H1 (cell line): ENCODE measurements around the gene CHD1L. TPM values are rescaled to one million over a fixed set of nuclear protein-coding genes. Genes with fewer than 3 reads are reported as not detected.

Experiments
- BACH1 ChIP-seq: IDR thresholded peaks from 2 replicates; pipeline ENCODE4 v1.6.1; 2012; ENCODE audit warnings: low read length, improper control_type of control experiment
- BRCA1 ChIP-seq: IDR thresholded peaks from 2 replicates; pipeline ENCODE4 v1.6.1; 2012; ENCODE audit warnings: low read depth, low read length, improper control_type of control experiment
- CBX8 ChIP-seq: fragments of 300-800, 300-1000 bp; sonication (generic); IDR thresholded peaks from 2 replicates; pipeline ENCODE4 v1.7.1; 2016; ENCODE audit warnings: low read depth, low read length, borderline replicate concordance
- POU5F1 ChIP-seq: IDR thresholded peaks from 2 replicates; pipeline ENCODE4 v1.6.1; 2011; ENCODE audit warnings: low read depth, mild to moderate bottlenecking, low read length, moderate library complexity
- SP4 ChIP-seq: IDR thresholded peaks from 2 replicates; pipeline ENCODE4 v1.6.1; 2012; ENCODE audit warnings: low read length, inconsistent platforms
- TAF1 ChIP-seq: IDR thresholded peaks from 2 replicates; pipeline ENCODE4 v1.6.1; 2011; ENCODE audit warnings: mild to moderate bottlenecking, low read depth, low read length
- TEAD4 ChIP-seq: IDR thresholded peaks from 2 replicates; pipeline ENCODE4 v1.6.1; 2012; ENCODE audit warnings: low read depth, low read length, inconsistent platforms, mixed read lengths
- polyA plus RNA-seq, 7 experiments: library from polyadenylated mRNA; depleted of rRNA in 3 of 7; stranded (reverse) in 5 of 7; unstranded in 2 of 7; fragments of >200 nt in 5 of 7; fragments of 200-250 nt in 2 of 7; gene quantifications; 1 replicate in 5 of 7; 2 replicates in 1 of 7; 4 replicates in 1 of 7; pipeline versions ENCODE4 v1.2.1 to v1.2.3, GENCODE V29; 2011 to 2013; ENCODE audit warnings: missing spikeins in 2 of 7, mixed read lengths in 2 of 7
- total RNA-seq: library from RNA; stranded (reverse); fragmentation: NEBNext Ultra II Directional; extraction: Animal tissue kit (Norgen Biotek cat#: 25700); gene quantifications from 2 replicates; pipeline ENCODE4 v1.2.1, GENCODE V29; 2021
- TF ChIP-seq, protein P1 (sequence below): fragments of 300-600 bp; sonication (generic); IDR thresholded peaks from 2 replicates; pipeline ENCODE4 v1.7.1; 2012; ENCODE audit warnings: low read length, moderate library complexity, mild to moderate bottlenecking, inconsistent platforms; ENCODE audit not compliant: insufficient replicate concordance
- TF ChIP-seq, protein P2 (sequence below): IDR thresholded peaks from 2 replicates; pipeline ENCODE4 v1.6.1; 2012; ENCODE audit warnings: low read length, inconsistent platforms

Gene CHD1L
- total and polyA plus RNA-seq, 2 of the 8 experiments (the other 6 are each of a cell fraction or from before 2014, with no cell fraction given), result 20.2 to 51.2 TPM

DNA sequence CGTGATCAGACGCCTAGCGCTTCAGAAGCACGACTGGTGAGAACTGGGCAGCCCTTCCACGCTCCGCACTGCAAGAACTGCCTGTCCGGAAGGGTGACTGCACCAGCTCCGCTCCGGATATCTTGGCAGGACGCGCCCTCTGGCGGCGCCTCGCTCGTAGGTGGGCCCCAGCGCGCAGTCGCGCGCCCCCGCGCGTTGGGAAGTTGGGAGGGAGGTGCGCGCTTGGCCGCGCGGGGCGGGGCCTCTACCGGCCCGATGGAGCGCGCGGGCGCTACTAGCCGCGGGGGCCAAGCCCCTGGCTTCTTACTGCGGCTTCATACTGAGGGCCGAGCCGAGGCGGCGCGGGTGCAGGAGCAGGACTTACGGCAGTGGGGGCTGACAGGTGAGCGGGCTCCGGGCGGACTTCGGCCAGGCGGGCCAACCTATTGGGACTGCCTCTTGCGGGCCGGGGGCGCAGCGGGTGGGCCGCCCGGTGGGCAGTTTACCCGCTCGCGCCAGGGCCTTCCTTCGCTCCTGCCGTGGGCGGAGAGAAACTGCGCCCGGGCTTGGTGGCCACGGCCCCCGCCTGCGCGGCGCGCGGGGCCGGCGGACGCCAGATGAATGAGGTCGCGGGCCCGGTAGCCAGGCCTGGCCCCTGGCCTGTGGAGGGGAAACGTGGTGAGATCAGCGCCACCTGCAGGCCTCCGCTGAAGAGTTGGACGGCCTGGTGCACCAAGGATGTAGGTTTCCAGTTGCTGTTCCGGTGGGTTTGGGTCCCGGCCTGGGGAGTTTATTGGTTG, at the start of gene CHD1L (continued):
- TF ChIP-seq, protein P1, sequence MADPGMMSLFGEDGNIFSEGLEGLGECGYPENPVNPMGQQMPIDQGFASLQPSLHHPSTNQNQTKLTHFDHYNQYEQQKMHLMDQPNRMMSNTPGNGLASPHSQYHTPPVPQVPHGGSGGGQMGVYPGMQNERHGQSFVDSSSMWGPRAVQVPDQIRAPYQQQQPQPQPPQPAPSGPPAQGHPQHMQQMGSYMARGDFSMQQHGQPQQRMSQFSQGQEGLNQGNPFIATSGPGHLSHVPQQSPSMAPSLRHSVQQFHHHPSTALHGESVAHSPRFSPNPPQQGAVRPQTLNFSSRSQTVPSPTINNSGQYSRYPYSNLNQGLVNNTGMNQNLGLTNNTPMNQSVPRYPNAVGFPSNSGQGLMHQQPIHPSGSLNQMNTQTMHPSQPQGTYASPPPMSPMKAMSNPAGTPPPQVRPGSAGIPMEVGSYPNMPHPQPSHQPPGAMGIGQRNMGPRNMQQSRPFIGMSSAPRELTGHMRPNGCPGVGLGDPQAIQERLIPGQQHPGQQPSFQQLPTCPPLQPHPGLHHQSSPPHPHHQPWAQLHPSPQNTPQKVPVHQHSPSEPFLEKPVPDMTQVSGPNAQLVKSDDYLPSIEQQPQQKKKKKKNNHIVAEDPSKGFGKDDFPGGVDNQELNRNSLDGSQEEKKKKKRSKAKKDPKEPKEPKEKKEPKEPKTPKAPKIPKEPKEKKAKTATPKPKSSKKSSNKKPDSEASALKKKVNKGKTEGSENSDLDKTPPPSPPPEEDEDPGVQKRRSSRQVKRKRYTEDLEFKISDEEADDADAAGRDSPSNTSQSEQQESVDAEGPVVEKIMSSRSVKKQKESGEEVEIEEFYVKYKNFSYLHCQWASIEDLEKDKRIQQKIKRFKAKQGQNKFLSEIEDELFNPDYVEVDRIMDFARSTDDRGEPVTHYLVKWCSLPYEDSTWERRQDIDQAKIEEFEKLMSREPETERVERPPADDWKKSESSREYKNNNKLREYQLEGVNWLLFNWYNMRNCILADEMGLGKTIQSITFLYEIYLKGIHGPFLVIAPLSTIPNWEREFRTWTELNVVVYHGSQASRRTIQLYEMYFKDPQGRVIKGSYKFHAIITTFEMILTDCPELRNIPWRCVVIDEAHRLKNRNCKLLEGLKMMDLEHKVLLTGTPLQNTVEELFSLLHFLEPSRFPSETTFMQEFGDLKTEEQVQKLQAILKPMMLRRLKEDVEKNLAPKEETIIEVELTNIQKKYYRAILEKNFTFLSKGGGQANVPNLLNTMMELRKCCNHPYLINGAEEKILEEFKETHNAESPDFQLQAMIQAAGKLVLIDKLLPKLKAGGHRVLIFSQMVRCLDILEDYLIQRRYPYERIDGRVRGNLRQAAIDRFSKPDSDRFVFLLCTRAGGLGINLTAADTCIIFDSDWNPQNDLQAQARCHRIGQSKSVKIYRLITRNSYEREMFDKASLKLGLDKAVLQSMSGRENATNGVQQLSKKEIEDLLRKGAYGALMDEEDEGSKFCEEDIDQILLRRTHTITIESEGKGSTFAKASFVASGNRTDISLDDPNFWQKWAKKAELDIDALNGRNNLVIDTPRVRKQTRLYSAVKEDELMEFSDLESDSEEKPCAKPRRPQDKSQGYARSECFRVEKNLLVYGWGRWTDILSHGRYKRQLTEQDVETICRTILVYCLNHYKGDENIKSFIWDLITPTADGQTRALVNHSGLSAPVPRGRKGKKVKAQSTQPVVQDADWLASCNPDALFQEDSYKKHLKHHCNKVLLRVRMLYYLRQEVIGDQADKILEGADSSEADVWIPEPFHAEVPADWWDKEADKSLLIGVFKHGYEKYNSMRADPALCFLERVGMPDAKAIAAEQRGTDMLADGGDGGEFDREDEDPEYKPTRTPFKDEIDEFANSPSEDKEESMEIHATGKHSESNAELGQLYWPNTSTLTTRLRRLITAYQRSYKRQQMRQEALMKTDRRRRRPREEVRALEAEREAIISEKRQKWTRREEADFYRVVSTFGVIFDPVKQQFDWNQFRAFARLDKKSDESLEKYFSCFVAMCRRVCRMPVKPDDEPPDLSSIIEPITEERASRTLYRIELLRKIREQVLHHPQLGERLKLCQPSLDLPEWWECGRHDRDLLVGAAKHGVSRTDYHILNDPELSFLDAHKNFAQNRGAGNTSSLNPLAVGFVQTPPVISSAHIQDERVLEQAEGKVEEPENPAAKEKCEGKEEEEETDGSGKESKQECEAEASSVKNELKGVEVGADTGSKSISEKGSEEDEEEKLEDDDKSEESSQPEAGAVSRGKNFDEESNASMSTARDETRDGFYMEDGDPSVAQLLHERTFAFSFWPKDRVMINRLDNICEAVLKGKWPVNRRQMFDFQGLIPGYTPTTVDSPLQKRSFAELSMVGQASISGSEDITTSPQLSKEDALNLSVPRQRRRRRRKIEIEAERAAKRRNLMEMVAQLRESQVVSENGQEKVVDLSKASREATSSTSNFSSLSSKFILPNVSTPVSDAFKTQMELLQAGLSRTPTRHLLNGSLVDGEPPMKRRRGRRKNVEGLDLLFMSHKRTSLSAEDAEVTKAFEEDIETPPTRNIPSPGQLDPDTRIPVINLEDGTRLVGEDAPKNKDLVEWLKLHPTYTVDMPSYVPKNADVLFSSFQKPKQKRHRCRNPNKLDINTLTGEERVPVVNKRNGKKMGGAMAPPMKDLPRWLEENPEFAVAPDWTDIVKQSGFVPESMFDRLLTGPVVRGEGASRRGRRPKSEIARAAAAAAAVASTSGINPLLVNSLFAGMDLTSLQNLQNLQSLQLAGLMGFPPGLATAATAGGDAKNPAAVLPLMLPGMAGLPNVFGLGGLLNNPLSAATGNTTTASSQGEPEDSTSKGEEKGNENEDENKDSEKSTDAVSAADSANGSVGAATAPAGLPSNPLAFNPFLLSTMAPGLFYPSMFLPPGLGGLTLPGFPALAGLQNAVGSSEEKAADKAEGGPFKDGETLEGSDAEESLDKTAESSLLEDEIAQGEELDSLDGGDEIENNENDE, result no peak
- TF ChIP-seq SP4 (no peak), POU5F1 (no peak), TEAD4 (peak; percentile 39; the same call in 1 of the 2 replicates), BACH1 (peak; percentile 62), BRCA1 (no peak), CBX8 (no peak), TAF1 (peak; percentile 78)
- TF ChIP-seq, protein P2, sequence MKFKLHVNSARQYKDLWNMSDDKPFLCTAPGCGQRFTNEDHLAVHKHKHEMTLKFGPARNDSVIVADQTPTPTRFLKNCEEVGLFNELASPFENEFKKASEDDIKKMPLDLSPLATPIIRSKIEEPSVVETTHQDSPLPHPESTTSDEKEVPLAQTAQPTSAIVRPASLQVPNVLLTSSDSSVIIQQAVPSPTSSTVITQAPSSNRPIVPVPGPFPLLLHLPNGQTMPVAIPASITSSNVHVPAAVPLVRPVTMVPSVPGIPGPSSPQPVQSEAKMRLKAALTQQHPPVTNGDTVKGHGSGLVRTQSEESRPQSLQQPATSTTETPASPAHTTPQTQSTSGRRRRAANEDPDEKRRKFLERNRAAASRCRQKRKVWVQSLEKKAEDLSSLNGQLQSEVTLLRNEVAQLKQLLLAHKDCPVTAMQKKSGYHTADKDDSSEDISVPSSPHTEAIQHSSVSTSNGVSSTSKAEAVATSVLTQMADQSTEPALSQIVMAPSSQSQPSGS, result no peak
